Activated CD4-positive, alpha-beta T cell treated with anti-CD3 and anti-CD28 coated beads, Interleukin-2, amount 50 U/mL, for 1 hour (primary cell): ENCODE measurements around the gene COPG1.
"Not testable (repeated sequence)": the region's sequence is repeated elsewhere in the genome, so short reads cannot be mapped to it uniquely, and the experiment has no call there.

Experiments
- DNase-seq: peaks from one replicate; pipeline ENCODE4 v3.0.0-alpha.2; 2020

COPG1 gene

GRCh38 chr3:129245641-129246306 lies 3.6 kb upstream of the COPG1 start:
- DNase-seq: peak; percentile 51

GRCh38 chr3:129246636-129247035 lies 2.8 kb upstream of the COPG1 start:
- DNase-seq: no peak

GRCh38 chr3:129248286-129248979 lies 973 bp upstream of the COPG1 start:
- no peak for DNase-seq

GRCh38 chr3:129252748-129253147 lies 3.3 kb downstream of the COPG1 start:
- no peak for DNase-seq

GRCh38 chr3:129254536-129255230 lies 5.3 kb downstream of the COPG1 start:
- no peak for DNase-seq

GRCh38 chr3:129256270-129256669 lies 6.9 kb downstream of the COPG1 start:
- no peak for DNase-seq

- DNase-seq: no peak
Measured at GRCh38 chr3:129257609-129258008, 8.2 kb downstream of the COPG1 start.

- DNase-seq: no peak
Measured at GRCh38 chr3:129259612-129260477, 10.4 kb downstream of the COPG1 start.

GRCh38 chr3:129260606-129261005 lies 11.2 kb downstream of the COPG1 start:
- no peak for DNase-seq

GRCh38 chr3:129261894-129262293 lies 12.5 kb downstream of the COPG1 start:
- no peak for DNase-seq

GRCh38 chr3:129263161-129263910 lies 13.9 kb downstream of the COPG1 start:
- no peak for DNase-seq

- DNase-seq: not testable (repeated sequence)
Measured at GRCh38 chr3:129264994-129265393, 15.6 kb downstream of the COPG1 start.

- DNase-seq: no peak
Measured at GRCh38 chr3:129266651-129267050, 17.2 kb downstream of the COPG1 start.

GRCh38 chr3:129268396-129268795 lies 19.0 kb downstream of the COPG1 start:
- no peak for DNase-seq

- no peak for DNase-seq
Measured at GRCh38 chr3:129271674-129272073, 22.3 kb downstream of the COPG1 start.

- DNase-seq: no peak
Measured at GRCh38 chr3:129276385-129276784, 27.0 kb downstream of the COPG1 start.

GRCh38 chr3:129277829-129278271 lies 28.4 kb downstream of the COPG1 start:
- no peak for DNase-seq

- peak; percentile 97 for DNase-seq
Measured at GRCh38 chr3:129278439-129278965, 29.1 kb downstream of the COPG1 start, which contains the start of gene HMCES. HMCES (plus strand) TSS chr3:129278870; CDS start chr3:129279733, 863 bp downstream.

GRCh38 chr3:129278966-129279906 lies 29.8 kb downstream of the COPG1 start:
- peak; percentile 32 for DNase-seq

GRCh38 chr3:129280183-129280582 lies 30.8 kb downstream of the COPG1 start:
- no peak for DNase-seq

- no peak for DNase-seq
Measured at GRCh38 chr3:129281726-129282125, 32.3 kb downstream of the COPG1 start.
